ENCODE measurements around the gene CCNL2. TPM values are rescaled to one million over a fixed set of nuclear protein-coding genes. Genes with fewer than 3 reads are reported as not detected.

The CCNL2 gene
- total and polyA plus RNA-seq, 2 of the 13 experiments (the other 11 are each of a cell fraction or from before 2014, with no cell fraction given): 105 to 340 TPM

- TF ChIP-seq ZNF512 (CRISPR knock-in tag; IDR thresholded peaks at IDR 0.05): no peak
- TF ChIP-seq KDM4B (CRISPR knock-in tag; IDR thresholded peaks at IDR 0.05): peak; percentile 70
- peak; percentile 93 for TF ChIP-seq ATF1 (CRISPR knock-in tag; IDR thresholded peaks at IDR 0.05)
- TF ChIP-seq SALL2 (CRISPR knock-in tag; IDR thresholded peaks at IDR 0.05): no peak; the same call in 1 of the 2 replicates
- TF ChIP-seq ZNF589 (CRISPR knock-in tag; conservative IDR thresholded peaks at IDR 0.05): peak; percentile 92
- TF ChIP-seq BRCA1 (CRISPR knock-in tag; IDR thresholded peaks at IDR 0.05): no peak
- TF ChIP-seq ZNF629 (CRISPR knock-in tag; conservative IDR thresholded peaks at IDR 0.05): no peak; the same call in 1 of the 2 replicates
- TF ChIP-seq MNT (IDR thresholded peaks at IDR 0.05): peak; percentile 41
- no peak for TF ChIP-seq ZMYM2 (CRISPR knock-in tag; IDR thresholded peaks at IDR 0.05)
- TF ChIP-seq ELF4 (CRISPR knock-in tag; IDR thresholded peaks at IDR 0.05; ENCODE audit: borderline replicate concordance): peak; percentile 97
- no peak for TF ChIP-seq MBNL3 (CRISPR knock-in tag; conservative IDR thresholded peaks at IDR 0.05)
- TF ChIP-seq ZNF292 (CRISPR knock-in tag; IDR thresholded peaks at IDR 0.05; ENCODE audit: borderline replicate concordance, low read depth): no peak
- TF ChIP-seq NCOR1 (IDR thresholded peaks at IDR 0.05; ENCODE audit: borderline replicate concordance, low read length): no peak
- no peak for TF ChIP-seq ZNF570 (CRISPR knock-in tag; IDR thresholded peaks at IDR 0.05; ENCODE audit: borderline replicate concordance)
- no peak for TF ChIP-seq RBAK (CRISPR knock-in tag; IDR thresholded peaks at IDR 0.05)
- peak; percentile 83; the same call in 1 of the 2 replicates for TF ChIP-seq ZXDC (CRISPR knock-in tag; IDR thresholded peaks at IDR 0.05)
- no peak for TF ChIP-seq ZNF20 (CRISPR knock-in tag; IDR thresholded peaks at IDR 0.05)
- TF ChIP-seq KLF6 (CRISPR knock-in tag; IDR thresholded peaks at IDR 0.05): peak; percentile 92
- TF ChIP-seq ZMYM3 (CRISPR knock-in tag; IDR thresholded peaks at IDR 0.05): no peak
- peak; percentile 55; the same call in 1 of the 2 replicates for TF ChIP-seq ZKSCAN1 (IDR thresholded peaks at IDR 0.05; ENCODE audit: low read length)
- peak in 1 of 2 experiments; percentile 98; a peak in 2 of 4 replicates for TF ChIP-seq KLF16 (CRISPR knock-in tag; IDR thresholded peaks at IDR 0.05)
- no peak for TF ChIP-seq CEBPB (IDR thresholded peaks at IDR 0.05; ENCODE audit: borderline replicate concordance, low read depth, low read length)
- TF ChIP-seq ZBTB7B (CRISPR knock-in tag; IDR thresholded peaks at IDR 0.05): peak; percentile 82
- no peak for TF ChIP-seq TCF12 (IDR thresholded peaks at IDR 0.05)
- TF ChIP-seq TCF12 (CRISPR knock-in tag; IDR thresholded peaks at IDR 0.05): peak; percentile 76
- TF ChIP-seq CC2D1A (CRISPR knock-in tag; IDR thresholded peaks at IDR 0.05): 0 out of 2 replicates have a peak, but pooled peaks have one; percentile 23
- TF ChIP-seq MED1 (CRISPR knock-in tag; IDR thresholded peaks at IDR 0.05): peak; percentile 91
These were observed 24.0 kb downstream of the CCNL2 start, which contains the start of gene AURKAIP1 (continued) for GRCh38 chr1:1374929-1375662.
